Measurements from ENCODE around the gene PKLR.
"Not testable (repeated sequence)": the region's sequence is repeated elsewhere in the genome, so short reads cannot be mapped to it uniquely, and the experiment has no call there.

PKLR gene

GRCh38 chr1:155316922-155317321 is 15.7 kb upstream of the PKLR start:
- no peak for DNase-seq

GRCh38 chr1:155313261-155313660 is 12.0 kb upstream of the PKLR start:
- DNase-seq: no peak

DNA sequence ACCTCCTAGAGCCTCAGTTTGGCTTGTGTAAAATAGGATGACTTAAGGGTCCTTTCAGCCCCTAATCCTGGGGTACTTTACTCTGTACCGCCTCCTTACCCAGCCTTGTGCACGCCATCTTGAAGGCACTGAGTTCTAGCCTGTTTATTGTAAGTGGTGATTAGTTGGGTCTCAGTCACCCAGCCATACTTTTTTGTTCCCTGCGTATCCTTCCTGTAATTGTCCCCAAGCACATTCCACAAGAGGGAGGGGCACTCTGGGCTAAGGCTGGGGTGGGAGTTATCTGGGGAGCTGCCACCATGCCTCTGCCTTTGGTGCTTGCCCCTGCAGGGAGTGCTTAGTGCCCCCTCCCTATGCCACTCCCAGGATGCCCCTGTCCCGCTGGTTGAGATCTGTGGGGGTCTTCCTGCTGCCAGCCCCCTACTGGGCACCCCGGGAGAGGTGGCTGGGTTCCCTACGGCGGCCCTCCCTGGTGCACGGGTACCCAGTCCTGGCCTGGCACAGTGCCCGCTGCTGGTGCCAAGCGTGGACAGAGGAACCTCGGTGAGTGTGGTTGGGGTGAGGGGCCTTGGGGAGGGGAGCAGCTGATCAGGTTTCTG is 8.3 kb upstream of the PKLR start:
- no peak for DNase-seq

DNA sequence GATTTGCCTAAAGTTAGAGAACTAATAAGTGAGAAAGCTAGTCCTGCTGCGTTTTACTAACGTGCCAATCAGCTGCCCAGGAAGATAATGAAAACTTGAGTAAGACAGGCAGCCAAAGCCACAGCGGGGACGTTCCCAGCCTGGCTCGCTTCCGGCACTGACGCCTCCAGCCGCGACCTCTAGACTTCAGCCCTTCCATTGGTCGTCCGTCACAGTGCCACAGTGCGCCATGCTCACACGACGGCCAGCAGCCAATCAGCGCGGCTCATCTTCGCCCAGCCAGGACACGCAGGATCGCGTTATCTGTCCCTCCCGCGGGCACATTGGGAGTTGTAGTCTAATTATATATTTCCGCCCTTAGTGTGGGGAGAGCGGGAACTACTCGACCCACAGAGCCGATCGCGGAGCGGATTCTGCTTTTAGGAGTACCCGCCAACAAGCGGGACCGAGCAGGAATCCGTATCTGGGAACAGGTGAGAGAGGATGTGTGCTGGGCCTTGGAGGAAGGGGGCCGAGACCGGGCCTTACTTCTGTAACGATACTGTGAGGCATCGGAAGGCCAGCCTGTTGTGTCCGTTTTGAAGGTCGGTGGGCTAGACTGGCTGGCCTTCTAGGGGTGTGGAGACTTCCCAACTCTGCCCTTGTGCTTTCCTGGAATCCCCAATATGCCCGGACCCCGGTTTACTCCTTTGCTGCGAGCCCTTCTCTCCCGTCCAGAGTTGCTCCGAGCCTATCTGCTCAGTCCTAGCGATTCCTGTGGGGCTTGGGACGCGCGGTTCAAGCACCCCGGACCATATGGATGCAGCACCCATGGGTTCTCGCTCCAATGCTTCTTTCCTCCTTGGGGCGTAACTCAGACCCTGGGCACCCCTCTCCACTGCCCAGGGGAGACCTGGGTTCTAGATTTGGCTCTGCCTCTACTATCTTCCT is 7.5 kb upstream of the PKLR start, which contains the start of gene FDPS:
FDPS (plus strand) TSS at position 374 of the 930 bp plus-strand sequence. CDS start 924 bp downstream, outside the sequence.
- peak; percentile 99 for DNase-seq

GRCh38 chr1:155307247-155307740 is 6.1 kb upstream of the PKLR start:
- peak; percentile 32 for DNase-seq

DNA sequence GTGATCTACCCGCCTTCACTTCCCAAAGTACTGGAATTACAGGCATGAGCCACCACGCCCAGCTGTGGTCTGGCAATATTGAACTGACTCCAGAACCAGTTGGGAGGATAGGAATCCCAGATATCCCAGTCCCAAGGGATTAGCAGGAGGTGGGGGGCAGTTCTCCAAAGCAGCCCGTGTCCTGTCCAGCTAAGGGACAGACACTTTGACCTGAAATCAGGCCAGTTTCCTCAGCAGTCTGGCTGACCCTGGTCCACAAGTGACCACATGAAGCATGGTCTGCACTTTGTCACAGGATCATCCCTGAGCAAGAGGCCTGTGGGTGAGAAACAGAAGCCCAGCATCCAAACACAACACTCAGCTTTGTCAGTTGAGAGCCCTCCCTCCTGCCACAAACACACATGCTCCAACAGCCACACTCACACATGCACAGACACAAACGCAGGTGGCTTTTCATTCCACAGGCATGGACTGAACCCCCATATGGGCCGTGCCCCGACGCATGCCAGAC is 4.7 kb upstream of the PKLR start:
- DNase-seq: no peak

DNA sequence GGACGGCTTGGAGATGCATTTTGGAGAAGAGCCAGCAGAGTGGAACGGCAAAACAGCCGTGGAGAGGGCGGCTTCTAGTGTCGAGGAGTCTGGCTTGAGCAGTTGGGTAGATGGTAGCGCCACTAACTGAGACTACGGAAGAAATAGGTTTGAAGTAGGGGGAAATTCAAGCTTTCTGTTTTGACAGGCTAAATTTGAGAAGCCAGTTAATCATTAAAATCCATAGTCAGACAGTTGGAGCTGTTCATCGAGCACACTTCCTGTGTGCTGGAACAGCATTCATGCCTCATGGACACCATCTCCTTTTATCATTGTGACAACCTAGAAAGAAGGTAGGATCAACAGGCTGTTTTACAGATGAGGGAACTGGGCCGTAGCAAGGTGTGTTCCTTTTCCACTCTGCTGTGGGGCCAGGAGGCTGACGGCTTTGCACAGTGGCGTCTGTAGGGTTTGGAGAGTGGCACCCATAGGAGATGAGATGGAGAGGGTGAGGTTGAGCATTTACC is 3.4 kb upstream of the PKLR start:
- no peak for DNase-seq

GRCh38 chr1:155300553-155301329 is 497 bp downstream of the PKLR start:
- DNase-seq: no peak

GRCh38 chr1:155300024-155300423 is 1.2 kb downstream of the PKLR start:
- DNase-seq: no peak

GRCh38 chr1:155297384-155297783 is 3.9 kb downstream of the PKLR start:
- no peak for DNase-seq

- no peak for DNase-seq
Measured at GRCh38 chr1:155296661-155297060, 4.6 kb downstream of the PKLR start.

GRCh38 chr1:155295942-155296267 is 5.3 kb downstream of the PKLR start:
- no peak for DNase-seq

GRCh38 chr1:155295183-155295941 is 5.9 kb downstream of the PKLR start:
- DNase-seq: no peak

- DNase-seq: no peak
Measured at GRCh38 chr1:155294520-155295182, 6.6 kb downstream of the PKLR start.

DNA sequence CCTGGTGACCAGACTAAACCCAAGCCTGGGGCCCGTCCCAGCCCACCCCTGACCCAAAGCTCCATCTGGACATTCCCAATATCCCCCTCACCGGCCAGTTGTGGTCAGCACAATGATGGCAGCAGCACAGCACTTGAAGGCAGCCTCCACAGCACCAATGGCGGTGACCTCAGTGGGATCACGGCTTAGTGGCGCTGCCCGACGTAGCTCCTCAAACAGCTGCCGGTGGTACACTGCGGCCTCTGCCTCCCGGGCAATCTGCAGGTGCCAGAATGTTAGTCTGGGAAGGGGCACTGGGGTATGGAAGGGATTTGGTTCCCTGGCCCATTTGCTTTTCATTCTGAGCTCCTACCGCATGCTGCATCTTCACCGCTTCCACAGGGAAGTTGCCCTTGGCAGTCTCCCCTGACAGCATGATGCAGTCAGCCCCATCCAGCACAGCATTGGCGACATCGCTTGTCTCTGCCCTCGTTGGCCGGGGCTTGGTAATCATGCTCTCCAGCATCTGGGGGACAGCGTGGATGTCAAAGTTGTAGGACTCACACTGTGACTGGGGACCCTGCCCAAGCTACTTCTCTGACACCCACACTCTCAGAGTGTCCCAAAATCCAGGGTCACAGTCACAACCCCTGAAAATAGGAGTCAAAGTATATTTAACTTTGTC is 8.0 kb downstream of the PKLR start:
- no peak for DNase-seq

DNA sequence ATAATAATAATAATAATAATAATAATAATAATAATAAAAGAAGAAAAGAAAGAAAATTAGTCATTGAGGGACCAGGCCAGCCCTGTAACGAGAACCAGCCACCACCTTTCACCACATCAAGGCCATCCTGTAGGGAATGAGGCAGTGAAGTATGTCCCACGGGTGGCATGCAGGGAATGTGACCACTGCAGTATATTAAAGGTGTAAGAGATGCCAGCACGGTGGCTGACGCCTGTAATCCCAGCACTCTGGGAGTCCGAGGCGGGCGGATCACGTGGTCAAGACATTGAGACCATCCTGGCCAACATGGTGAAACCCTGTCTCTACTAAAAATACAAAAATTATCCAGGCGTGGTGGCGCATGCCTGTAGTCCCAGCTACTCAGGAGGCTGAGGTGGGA is 10.2 kb downstream of the PKLR start:
- not testable (repeated sequence) for DNase-seq

DNA sequence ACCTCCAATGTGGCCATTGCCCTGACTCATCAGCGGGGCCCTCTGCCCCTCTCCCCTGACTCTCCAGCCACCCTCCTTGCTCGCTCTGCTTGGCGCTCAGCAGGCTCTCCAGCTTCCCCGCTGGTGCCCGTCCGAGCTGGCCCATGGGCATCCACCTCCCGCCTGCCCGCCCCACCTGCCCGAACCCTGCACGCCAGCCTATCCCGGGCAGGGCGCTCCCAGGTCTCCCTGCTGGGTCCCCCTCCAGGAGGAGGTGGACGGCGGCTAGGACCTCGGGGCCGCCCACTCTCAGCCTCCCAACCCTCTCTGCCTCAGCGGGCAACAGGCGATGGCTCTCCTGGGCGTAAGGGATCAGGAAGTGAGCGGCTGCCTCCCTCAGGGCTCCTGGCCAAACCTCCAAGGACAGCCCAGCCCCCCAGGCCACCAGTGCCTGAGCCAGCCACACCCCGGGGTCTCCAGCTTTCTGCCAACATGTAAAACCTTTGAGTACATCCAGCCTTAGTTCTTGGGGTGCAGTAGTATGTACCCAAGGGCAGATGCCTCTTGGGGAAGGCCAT is 13.2 kb downstream of the PKLR start:
- no peak for DNase-seq

DNA sequence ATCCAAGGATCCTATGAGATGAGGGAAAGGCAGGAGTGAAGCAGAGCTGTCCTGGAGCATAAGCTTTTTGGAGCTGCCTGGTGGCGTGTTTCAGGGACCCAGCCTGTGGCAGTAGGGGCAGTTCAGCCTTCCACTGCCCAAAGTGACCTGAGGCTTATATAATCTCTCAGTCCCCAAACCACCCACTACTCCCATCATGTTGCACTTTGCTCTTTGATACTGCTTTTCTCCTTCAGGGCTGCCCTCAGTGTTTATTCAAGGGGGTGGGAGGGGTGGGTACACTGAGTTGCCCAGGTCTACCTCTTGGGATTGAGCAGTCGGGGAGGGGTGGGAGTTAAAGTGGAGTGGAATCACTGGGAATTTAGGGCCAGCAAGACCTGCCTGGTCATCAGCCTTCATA is 14.7 kb downstream of the PKLR start:
- no peak for DNase-seq

DNA sequence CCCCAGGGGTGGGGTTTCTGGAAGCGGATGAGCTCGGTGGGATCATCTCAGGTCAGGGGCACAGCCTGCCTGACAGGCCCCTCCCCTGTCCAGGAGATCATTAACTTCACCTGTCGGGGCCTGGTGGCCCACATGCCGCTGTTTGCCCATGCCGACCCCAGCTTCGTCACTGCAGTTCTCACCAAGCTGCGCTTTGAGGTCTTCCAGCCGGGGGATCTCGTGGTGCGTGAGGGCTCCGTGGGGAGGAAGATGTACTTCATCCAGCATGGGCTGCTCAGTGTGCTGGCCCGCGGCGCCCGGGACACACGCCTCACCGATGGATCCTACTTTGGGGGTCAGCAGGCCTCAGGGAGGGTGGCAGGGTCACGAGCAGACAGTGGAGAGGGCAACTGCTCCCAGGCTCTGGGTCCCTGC is 15.6 kb downstream of the PKLR start:
- no peak for DNase-seq

- no peak for DNase-seq
Measured at GRCh38 chr1:155285063-155285462, 16.2 kb downstream of the PKLR start.

DNA sequence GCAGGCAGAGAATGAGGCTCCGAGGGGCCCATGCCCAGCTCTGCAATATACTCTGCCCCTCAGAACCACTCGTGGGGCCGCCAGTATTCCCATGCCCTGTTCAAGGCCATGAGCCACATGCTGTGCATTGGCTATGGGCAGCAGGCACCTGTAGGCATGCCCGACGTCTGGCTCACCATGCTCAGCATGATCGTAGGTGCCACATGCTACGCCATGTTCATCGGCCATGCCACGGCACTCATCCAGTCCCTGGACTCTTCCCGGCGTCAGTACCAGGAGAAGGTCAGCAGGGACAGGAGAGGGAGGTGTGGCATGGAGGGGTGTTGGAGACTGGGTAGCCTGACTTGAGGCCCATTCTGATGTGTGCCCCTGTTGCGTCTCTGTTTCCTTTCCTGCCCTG is 16.8 kb downstream of the PKLR start:
- DNase-seq: no peak

Measured in NCI-H1105 treated with DMSO at 0.1 percent for 48 hours (cell line).